Measurements from ENCODE around the gene CYTH4. TPM values are rescaled to one million over a fixed set of nuclear protein-coding genes. Genes with fewer than 3 reads are reported as not detected.
A peak's percentile ranks its signal among the peaks of the same experiment; 100 is the strongest.

Gene CYTH4
- total RNA-seq, 1 donor from 2014 or later: not detected

GRCh38 chr22:37333724-37334460, 51.6 kb downstream of the CYTH4 start:
- Mint-ChIP-seq H3K9me3 (ENCODE audit: unreplicated experiment) (peaks cover 11% of the 10 kb centered on the region), H3K27me3 (ENCODE audit: unreplicated experiment) (peaks cover 13% of the 10 kb centered on the region), H3K36me3 (ENCODE audit: unreplicated experiment) (no peaks in the 10 kb centered on the region), H3K4me3 (ENCODE audit: unreplicated experiment) (peak overlapping the region; percentile 59), H3K4me1 (ENCODE audit: low read depth, unreplicated experiment) (peaks cover 35% of the 10 kb centered on the region), H3K27ac (ENCODE audit: unreplicated experiment) (no peak overlapping the region)
- DNase-seq: no peak
- TF ChIP-seq CTCF (IDR thresholded peaks at IDR 0.05; ENCODE audit: partially characterized antibody, unreplicated experiment): no peak

DNA sequence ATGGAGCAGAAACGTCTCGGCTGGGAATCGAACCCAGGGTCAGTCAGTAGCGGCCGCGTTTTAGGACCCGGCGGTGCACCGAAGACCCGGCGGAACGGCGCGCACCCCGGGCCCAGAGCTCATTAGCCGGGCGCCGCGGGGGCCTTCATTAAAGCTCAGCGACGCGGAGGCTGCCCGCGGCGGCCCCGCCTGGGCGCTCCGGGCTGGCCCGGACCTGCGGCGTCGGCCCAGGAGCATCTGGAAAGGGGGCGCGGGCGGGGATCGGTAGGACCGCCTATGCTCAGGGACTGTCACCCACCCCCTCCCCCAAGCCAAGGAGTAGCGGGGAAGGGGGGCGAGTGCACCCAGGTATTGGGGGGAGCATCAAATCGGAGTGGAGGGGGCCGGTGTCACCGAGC, 52.2 kb downstream of the CYTH4 start:
- peaks cover 10% of the 10 kb centered on the region for H3K9me3 Mint-ChIP-seq (ENCODE audit: unreplicated experiment)
- H3K27ac Mint-ChIP-seq (ENCODE audit: unreplicated experiment): no peak overlapping the region
- H3K4me3 Mint-ChIP-seq (ENCODE audit: unreplicated experiment): no peak overlapping the region
- H3K4me1 Mint-ChIP-seq (ENCODE audit: low read depth, unreplicated experiment): peaks cover 34% of the 10 kb centered on the region
- H3K36me3 Mint-ChIP-seq (ENCODE audit: unreplicated experiment): no peaks in the 10 kb centered on the region
- TF ChIP-seq CTCF (IDR thresholded peaks at IDR 0.05; ENCODE audit: partially characterized antibody, unreplicated experiment): no peak
- peaks cover 8% of the 10 kb centered on the region for H3K27me3 Mint-ChIP-seq (ENCODE audit: unreplicated experiment)
- DNase-seq: peak; percentile 39

- Mint-ChIP-seq H3K4me3 (ENCODE audit: unreplicated experiment) (peak overlapping the region; percentile 27), H3K9me3 (ENCODE audit: unreplicated experiment) (peaks cover 7% of the 10 kb centered on the region), H3K27me3 (ENCODE audit: unreplicated experiment) (peaks cover 6% of the 10 kb centered on the region), H3K36me3 (ENCODE audit: unreplicated experiment) (no peaks in the 10 kb centered on the region), H3K27ac (ENCODE audit: unreplicated experiment) (no peak overlapping the region), H3K4me1 (ENCODE audit: low read depth, unreplicated experiment) (peaks cover 31% of the 10 kb centered on the region)
- DNase-seq: peak; percentile 63
- TF ChIP-seq CTCF (IDR thresholded peaks at IDR 0.05; ENCODE audit: partially characterized antibody, unreplicated experiment): peak; percentile 30
Measured at GRCh38 chr22:37334859-37335805, 52.8 kb downstream of the CYTH4 start.

GRCh38 chr22:37335806-37336199, 53.5 kb downstream of the CYTH4 start:
- no peak for DNase-seq
- H3K4me1 Mint-ChIP-seq (ENCODE audit: low read depth, unreplicated experiment): peaks cover 34% of the 10 kb centered on the region
- H3K36me3 Mint-ChIP-seq (ENCODE audit: unreplicated experiment): no peaks in the 10 kb centered on the region
- peaks cover 7% of the 10 kb centered on the region for H3K9me3 Mint-ChIP-seq (ENCODE audit: unreplicated experiment)
- H3K27me3 Mint-ChIP-seq (ENCODE audit: unreplicated experiment): peaks cover 6% of the 10 kb centered on the region
- no peak overlapping the region for H3K4me3 Mint-ChIP-seq (ENCODE audit: unreplicated experiment)
- H3K27ac Mint-ChIP-seq (ENCODE audit: unreplicated experiment): no peak overlapping the region
- TF ChIP-seq CTCF (IDR thresholded peaks at IDR 0.05; ENCODE audit: partially characterized antibody, unreplicated experiment): no peak
